Stimulated activated CD8-positive, alpha-beta memory T cell treated with anti-CD3 and anti-CD28 coated beads, Interleukin-2, amount 100 ng/mL, for 48 hours (primary cell): Measurements from ENCODE around the gene HSPA12A.

Experiments used
- DNase-seq, 2 donors: peaks; one replicate each; pipeline ENCODE4 v3.0.0-alpha.2; 2020; ENCODE audit warnings: low read depth in 2 of 2

Gene HSPA12A

DNA sequence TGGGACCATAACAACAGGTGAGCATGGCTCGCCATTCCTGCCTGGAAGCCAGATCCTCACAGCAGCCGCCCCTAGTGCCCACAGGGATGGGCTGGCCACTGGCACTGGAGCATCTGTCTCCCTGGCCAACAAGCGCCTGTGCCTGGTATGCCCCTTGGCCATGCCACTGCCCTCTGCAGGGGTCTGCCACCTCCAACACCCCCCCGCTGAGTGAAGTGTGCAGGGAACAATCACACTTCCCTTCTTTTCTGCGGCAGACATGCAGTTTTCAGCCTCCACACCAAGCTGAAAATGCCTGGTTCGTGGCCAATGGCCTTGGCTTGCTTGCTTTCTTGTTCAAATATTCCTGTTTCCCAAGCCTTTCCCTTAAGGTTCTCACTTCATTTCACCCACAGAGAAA lies 50.7 kb downstream of the HSPA12A start:
- no peak for DNase-seq

GRCh38 chr10:116690356-116691322 lies 51.7 kb downstream of the HSPA12A start:
- no peak for DNase-seq

GRCh38 chr10:116689744-116690143 lies 52.6 kb downstream of the HSPA12A start:
- no peak for DNase-seq

DNA sequence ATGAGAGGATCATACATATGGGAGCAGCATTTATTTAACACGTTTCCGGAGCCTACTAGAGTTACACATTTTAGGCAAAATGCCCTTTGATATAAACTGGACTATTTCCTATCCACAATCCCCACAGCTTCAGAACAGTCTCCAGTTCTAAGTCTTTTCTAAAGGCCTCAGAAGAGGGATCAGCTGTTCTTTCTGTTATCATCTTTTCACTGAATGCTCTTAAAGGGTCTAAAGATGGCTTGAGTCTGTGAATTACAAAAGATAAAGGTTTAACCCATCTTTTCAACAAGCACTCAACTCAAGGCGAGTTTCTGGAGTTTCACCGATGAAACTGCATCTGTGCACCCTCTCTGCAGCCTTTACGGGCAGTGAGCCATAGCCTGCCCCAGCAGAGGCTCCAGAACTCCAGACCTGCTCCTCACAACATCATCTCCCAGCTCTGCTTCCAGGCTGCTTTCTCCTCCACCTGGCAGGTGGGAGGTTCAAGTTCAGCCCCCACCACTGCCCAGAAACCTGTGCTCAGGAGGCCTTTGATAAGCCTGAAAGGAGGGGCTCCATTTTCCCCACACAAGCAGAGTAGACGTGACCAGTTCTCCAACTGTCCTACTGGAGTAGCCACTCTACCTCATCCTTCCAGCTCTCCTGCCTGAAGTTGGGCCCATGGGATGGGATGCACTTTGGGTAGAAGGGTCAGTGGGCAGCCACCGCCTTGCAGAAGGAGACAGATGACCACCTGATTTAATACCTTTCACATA lies 53.4 kb downstream of the HSPA12A start:
- DNase-seq, result no peak

GRCh38 chr10:116688241-116688711 lies 54.1 kb downstream of the HSPA12A start:
- no peak for DNase-seq

- no peak for DNase-seq
These were observed 54.7 kb downstream of the HSPA12A start for GRCh38 chr10:116687633-116688032.

GRCh38 chr10:116686632-116687031 lies 55.7 kb downstream of the HSPA12A start:
- DNase-seq, result no peak

DNA sequence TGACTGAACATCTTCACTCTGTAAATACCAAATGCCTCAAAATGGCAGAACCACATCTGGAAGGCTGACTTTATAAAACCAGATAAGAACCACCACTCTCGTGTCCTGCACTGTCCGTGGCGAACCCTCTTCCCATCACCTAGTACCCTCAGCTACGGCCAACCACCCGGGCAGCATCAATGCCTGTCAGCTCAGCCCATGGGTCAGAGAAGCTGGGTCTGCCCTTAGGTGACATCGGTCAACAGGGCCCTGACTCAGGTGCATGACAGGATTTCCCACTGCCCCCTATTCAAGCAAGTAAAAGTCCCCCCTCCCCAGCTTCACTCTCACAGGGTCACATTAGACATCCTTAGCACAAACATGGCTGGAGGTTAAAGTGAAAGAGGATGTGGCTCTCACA lies 56.6 kb downstream of the HSPA12A start:
- DNase-seq, result no peak

DNA sequence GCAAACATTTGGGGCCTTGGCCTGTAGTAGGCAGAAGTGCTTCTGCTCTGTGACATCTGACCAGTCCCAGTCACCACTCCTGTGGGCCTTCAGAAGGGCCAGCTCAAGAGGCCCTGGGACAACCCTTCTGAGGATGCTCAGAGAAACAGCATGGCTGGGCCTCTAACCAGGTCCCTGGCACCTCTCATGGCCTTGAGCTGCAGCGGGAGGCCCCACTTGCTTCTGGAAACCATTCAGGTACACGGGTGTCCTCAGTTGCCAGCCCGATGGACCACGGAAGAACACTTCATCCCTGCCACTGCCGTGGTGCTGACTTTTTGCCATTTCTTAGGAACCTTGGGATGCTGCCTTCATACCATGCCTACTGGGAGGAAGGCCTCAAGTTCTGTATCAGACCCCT lies 57.6 kb downstream of the HSPA12A start:
- no peak for DNase-seq

- no peak for DNase-seq
These were observed 58.5 kb downstream of the HSPA12A start for GRCh38 chr10:116683821-116684220.

DNA sequence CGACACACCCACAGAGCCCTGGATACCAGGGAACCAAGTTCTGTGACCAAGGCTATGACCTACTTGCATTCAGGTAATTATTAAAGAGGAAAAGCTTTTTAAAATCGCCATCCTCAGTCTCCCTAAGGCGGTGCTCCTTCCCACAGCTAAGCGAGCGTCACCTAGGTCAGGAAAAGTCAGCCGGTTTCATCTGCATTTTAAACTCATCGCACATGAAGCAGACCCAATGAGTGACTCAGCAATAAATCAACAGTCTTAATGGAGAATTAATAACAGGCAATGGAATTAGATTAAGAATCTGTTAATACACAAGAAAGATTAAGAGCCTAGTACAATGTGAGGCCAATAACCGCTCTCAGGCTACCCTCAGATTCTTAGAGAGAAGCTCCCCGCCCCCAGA lies 59.2 kb downstream of the HSPA12A start:
- DNase-seq, result no peak

DNA sequence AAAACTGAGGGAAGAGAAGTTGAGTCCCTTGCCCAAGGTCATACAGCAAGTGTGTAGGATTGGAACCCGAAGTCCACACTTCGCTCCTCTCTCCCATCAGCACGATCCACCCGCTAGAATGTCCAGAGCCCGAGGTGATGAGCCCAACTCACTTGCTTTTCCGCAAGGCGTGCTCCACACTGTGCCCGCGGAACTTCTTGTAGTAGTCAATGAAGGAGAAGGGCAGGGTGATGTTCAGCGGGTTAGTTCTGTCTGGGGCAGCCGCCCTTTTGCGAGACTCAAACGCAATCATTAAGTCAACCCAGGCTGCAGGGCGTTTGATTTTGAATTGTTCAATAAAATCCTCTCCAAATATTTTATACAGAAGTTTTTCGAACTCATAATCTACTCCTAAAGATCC lies 63.0 kb downstream of the HSPA12A start:
- DNase-seq, result no peak

GRCh38 chr10:116676633-116677032 lies 65.7 kb downstream of the HSPA12A start:
- no peak for DNase-seq

DNA sequence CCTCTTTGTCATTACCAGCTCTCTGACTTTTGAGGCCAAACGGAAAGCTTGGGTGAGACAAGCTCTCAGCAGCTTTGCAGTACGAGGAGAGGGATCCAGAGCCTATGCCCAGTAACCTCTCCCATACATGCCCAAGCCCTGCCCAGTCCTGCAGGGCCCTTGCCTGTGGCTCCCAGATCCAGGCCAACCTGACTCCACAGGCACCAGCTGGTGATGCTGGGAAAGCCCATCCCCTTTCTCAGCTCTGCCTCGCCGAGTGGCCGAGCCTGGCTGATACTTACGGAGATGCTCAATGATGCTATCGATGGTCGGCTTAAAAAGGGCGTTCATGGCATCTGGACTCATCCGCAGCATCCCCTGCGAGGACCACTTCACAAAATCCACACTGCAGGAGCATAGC lies 66.2 kb downstream of the HSPA12A start:
- DNase-seq, result no peak

DNA sequence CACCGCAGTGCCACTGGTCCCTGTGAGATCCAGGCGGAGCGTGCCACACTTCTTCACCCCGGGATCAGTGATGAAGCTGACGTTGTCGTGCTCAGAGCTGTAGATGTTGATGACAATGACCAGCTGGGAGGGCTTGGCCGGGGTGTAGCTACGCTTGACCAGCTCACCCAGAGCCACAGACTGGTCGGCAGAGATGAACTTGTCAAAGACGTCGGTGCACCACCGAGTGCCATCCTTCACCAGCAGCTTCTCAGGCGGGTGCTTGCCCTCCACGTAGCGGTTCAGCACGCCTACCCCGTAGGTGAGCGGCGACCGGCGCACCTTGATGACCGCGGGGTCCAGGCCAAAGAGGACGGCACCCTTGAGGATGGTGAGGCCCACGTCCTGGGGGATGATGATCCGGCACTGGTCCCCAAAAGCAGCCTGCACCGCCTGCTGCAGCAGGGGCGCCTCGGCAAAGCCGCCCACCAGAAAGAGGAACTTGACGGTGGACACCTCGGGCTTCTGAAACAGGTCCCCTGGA lies 67.4 kb downstream of the HSPA12A start:
- DNase-seq, result no peak

GRCh38 chr10:116673866-116674265 lies 68.5 kb downstream of the HSPA12A start:
- DNase-seq, result no peak

GRCh38 chr10:116672891-116673290 lies 69.5 kb downstream of the HSPA12A start:
- DNase-seq, result no peak

DNA sequence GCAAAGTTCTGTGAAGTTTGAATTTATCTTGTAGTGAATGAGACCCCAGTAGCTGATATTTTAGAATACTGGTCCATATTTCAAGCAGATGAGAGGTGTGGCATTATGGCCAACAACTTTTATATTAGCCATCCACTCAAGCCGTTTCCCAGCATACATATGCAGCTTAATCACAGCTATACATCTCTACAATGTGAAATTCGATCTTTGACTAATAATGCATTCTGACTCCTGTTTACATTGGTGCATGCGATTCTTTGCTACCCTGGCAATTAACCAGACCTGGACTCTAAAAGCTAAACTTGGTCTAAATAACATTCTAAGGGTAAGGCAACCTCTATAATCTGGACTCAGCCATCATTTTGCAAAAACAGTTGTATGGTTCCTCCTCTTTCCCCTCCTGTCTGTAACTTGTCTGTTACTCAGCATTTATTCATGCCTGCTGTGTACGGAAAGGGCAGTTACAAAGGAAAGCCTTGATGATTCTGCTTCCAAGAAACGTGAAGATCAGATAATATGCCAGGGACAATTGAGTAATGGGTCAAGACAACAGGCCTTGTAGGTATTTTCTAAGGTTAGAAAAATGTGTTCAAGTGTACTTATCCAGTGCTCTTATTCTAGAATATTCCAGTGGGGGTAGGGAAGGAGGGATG lies 71.0 kb downstream of the HSPA12A start:
- no peak for DNase-seq

DNA sequence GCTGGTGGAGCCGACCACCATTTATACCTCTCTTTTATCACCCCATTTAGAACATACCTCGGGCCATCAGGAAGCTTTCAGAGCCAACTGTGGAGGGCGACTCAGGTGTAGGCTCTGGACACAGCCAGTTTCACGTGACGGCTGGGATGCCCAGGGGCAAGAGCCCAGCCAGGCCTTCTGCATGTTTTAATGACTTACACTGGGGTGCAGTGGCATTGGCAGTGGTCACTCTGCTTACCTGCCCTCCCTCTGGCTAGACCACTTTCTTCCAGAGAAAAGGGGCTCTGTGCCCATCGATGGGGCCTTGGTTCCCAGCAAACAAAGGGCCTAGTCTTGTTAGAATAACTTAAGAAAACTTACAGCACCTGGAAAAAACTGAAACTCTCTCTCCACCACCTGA lies 71.7 kb downstream of the HSPA12A start:
- no peak for DNase-seq

GRCh38 chr10:116669832-116670644 lies 72.3 kb downstream of the HSPA12A start:
- no peak for DNase-seq

GRCh38 chr10:116669080-116669479 lies 73.3 kb downstream of the HSPA12A start:
- no peak for DNase-seq
